Measurements from ENCODE around the gene PPP3CA.

- no peak for TF ChIP-seq EZH2 (IDR thresholded peaks at IDR 0.05; ENCODE audit: borderline replicate concordance, low read length)
- TF ChIP-seq CTCF (conservative IDR thresholded peaks at IDR 0.05 in 1 of 2, IDR thresholded peaks at IDR 0.05 in 1 of 2; ENCODE audit: extremely low read depth in 1 of 2, insufficient read depth in 1 of 2, low read depth in 1 of 2, low read length in 2 of 2) = no peak
These were observed 19.2 kb downstream of the PPP3CA start for GRCh38 chr4:101328063-101328602.
